Measurements from ENCODE around the gene PTCH1.
A peak's percentile ranks its signal among the peaks of the same experiment; 100 is the strongest.

The PTCH1 gene

GRCh38 chr9:95511952-95512708, 4.6 kb downstream of the PTCH1 start:
- no peak for DNase-seq (ENCODE audit: low read depth)

DNA sequence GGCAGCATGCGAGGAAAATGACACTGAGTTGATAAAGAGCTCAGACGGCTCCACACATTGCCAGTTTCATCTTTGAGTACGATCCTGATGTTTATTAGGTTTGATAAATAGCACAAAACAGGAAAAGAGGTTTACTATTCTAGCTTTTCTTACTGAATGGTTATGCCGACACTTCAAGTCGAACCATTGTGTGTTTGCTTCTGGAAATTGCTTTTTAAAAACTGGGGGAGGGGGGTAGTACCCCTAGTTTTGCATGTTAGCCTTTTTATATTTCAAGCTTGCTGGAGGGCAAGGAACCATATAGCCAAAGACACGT, 5.2 kb downstream of the PTCH1 start:
- no peak for DNase-seq (ENCODE audit: low read depth)

DNA sequence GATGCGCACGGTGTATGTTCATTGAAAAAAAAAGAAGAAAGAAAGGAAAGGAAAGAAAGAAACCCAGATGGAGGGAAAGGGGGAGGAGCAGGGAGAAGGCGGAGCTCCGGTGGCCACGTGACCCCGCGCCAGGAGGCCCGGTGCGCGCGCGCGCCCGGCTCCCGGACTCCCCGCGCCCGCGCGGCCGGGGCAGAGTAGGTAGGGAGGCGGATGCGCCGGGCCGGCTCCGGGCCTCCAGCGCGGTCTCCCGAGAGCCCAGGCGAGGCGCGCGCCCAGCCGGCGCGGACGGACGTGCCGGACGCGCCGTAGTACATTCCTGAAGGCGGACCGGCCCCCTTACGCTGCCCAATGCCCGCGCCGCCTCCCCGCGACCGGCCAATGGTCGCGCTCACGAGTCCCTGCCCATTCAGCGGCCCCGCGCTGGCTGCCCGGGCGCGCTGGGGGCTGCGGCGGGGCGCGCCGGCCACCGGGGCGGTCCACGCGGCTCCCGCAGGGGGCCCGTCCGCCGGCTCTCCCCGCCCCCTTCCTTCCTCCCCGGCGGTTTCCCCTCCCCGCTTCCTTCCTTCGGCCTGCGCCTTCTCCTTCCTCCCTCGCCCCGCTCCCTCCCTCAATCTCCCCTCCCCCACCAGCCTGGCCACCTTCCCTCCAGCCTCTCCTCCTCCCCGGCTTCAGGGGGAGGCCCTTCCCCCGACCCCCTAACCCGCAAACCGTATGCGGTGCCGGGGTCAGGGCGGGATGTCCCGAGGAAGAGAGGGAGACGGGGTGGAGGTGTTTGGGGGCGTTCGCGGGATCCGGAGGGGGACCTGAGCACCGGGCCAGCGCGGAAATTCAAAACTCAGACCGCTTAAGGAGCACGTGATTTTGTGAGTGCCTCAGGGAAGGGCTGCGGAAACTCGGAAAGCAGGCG, 5.8 kb downstream of the PTCH1 start:
- peak; percentile 74 for DNase-seq (ENCODE audit: low read depth)

- DNase-seq (ENCODE audit: low read depth) = no peak
These were observed 6.7 kb downstream of the PTCH1 start for GRCh38 chr9:95509851-95510708.

GRCh38 chr9:95508968-95509850, 7.6 kb downstream of the PTCH1 start:
- DNase-seq (ENCODE audit: low read depth) = peak; percentile 53

DNA sequence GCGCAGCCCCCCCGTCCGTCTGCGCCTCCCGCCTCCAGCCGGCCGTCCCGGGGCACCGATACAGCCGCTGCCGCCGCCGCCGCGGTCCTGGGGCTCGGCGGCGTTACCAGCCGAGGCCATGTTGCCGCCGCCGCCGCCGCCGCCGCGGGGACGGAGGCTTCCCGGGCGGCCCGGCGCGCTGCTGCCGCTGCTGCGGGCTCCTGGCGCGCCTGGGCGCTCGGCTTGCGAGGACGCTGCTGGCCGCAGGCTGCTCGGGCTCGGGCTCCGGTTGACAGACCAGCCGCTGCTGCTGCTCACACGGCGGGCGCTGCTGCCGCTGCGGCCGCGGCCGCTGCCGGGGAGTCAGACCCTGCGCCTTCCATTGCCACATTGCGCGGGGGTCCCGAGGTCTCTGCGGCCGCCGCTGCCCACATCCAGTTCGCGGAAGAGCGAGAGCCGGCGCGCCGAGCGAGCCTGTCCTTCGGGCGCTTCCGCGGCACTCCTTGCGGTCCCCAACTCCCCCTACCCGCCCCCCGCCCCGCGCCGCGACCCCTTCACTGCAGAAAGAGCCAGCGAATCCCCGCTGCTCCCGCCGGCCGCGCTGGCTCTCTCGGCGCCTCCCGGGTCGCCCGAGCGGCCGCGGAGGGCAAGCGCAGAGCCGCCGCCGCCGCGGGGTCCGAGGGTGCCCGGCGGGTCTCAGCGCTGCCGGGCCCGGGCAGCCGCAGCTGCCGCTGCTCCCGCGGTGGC, 8.4 kb downstream of the PTCH1 start:
- DNase-seq (ENCODE audit: low read depth) = no peak

DNA sequence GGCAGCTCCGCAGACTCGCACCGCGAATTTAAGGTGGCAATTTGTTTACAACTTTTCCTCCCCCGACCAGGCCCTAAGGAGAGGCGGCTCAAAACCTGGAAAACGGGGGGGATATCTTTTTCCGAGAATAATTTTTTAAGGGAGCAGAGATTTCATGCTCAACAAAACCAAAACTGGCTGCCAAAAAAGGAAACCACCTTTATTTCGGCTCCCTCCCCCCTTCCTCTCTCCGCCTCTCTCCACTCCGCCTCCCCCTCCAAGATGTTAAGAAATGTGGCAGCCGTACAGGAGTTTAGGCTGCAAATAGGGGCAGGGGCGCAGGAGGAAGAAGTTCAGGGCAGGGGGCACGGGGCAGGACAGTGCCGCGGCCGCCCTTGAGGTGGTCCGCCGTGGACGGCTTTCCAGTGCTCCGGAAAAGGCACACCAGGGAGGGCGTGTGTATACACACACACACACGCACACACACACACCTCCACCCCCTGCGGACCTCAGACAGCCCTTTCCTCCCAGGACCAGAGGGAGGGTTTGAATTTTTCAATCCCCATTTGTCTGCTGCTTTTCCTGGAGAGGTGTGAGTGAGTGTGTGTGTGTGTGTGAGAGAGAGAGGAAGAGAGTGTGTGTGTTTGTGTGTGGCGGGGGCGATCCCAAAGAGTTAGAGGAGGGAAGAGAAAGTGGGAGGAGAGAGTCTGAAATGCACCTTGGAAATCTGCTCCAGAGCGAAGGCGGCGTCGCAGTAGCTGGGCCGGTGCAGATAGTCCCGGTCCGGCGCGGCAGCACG, 9.1 kb downstream of the PTCH1 start:
- peak; percentile 24 for DNase-seq (ENCODE audit: low read depth)

DNA sequence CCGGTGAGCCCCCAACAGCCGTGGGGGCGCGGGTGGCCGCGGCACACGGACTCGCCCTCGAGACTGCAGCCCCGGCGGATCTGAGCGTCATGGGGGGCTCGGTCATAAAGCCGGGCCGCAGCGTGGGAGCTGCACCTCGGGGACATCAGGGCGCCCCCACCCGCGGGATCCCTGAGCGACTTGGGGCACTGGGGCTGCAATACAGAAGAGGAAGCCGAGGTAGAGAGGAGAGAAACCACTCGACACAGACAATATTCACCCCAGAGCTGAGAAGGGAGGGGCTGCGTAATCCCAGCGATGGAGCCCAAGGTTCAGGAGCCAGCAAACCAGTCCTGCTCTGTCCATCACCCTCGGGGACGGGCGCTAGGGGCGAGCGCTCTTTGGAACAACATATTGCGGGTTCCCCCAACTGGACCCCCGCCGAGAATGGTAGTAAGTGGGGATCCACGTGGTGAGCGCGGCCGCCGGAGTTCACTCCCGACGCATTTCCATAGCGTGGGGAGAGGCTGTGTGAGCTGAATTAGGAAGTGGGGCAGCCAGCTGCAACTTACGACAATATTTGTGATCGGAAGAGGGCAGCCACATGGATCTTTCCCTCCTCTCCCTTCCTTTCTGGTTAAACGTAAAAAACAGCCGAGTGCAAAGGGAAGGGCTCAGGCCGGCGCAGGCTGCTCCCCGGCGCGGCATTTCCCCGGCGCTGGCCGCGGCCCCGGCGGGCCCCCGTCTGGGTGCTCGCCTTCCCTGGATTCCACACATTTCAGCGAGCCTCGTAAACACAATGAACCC, 9.9 kb downstream of the PTCH1 start:
- no peak for DNase-seq (ENCODE audit: low read depth)

- peak; percentile 11 for DNase-seq (ENCODE audit: low read depth)
These were observed 10.4 kb downstream of the PTCH1 start for GRCh38 chr9:95506428-95506677.

DNA sequence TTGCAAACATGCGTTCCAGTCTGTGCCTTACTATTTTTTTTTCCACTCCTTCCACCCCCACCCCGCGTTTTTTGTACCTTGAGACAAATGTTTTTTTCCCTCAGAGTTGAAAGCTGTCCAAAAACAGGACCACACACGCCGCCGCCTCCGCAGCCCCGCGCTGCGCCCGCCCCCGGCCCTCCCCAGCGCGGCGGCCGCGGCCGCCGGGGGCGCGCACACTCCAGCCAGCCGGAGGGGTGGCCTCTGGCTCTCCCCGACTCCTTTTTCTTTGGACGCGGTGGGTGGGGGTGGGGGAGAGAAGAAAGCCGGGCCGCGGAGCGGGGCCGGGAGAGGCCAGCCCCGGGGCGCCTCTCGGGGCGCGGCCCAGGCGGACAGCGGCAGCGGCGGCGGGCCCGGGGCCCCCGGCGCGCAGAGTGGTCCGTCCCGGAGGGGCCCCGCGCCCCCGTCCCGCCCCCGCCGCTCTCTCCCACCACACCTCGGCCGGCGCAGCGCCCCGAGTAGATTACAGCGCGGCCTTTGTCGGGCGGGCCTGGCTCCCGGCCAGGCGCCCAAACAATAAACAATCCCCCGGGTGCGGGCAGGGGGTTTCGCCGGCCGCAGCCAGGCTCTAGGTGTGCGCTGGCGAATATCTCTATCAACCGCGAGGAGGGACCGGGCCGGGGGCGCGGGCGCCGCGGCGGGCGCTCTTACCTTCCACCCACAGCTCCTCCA, 10.9 kb downstream of the PTCH1 start:
- DNase-seq (ENCODE audit: low read depth) = peak; percentile 15

DNA sequence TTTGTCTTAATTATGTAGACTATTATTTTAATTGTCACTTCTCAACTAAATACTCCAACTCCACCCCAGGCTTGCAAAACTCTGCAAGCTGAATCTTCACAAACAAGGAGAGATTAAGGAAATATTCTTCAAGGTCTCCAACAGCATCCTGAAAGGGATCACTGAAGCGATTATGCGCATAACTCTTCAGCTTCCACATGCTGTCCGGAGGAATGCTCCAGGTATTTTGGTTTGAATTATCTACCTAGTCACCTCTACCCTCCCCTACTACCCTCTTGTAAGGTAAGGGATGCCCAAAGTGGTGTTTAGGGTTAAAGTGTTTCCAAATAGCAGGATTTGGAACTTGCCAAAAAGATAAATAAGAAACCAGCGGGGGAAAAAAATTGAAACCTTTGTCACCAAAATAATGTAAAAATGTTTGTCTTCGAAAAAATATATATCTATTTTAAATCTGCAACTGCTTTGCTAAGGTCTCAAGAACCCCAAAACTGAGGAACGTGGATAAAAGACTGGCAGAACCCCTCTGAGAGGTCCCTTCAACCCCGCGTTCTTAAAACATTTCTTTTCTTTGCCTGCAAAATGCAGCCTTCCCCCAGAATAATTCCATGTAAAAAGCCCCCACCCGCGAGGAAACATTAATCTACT, 11.6 kb downstream of the PTCH1 start:
- no peak for DNase-seq (ENCODE audit: low read depth)

- DNase-seq (ENCODE audit: low read depth) = no peak
These were observed 12.5 kb downstream of the PTCH1 start for GRCh38 chr9:95504053-95504963.

DNA sequence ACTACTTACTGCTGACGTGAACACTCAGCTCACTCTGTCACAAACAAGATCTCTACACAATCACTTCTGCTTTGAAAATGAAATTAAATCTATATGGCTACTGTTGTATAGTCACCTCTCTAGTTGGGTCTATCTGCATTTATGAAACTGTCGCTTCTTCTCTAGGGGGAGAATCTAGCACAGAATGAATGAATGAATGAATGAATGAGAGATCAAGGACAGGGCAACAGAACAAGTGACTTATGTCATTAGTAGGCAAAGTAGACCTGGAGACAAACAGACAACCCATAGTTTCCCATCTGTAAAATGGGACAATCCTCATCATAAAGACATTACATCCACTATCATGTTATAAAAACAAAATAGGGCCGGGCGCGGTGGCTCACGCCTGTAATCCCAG, 13.4 kb downstream of the PTCH1 start:
- DNase-seq (ENCODE audit: low read depth) = no peak

DNA sequence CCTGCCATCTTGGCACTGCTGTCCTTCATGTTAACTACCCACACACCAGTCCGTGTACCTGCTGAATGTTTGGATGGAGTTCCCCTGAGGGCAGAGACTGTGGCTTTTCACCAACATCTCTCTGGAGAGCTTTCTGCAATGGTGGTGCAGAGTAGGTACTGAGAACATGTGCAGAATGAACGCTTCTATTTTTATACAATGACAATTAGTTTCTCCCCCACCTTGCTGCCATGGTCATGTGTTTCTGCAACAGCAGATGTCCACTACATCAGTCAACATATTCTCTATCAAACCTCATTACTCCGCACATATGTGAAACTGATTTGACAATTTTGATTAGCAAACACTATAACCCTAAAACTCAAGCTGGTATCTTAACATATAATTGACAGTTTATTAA, 14.5 kb downstream of the PTCH1 start:
- DNase-seq (ENCODE audit: low read depth) = no peak

GRCh38 chr9:95499847-95500246, 16.9 kb downstream of the PTCH1 start:
- DNase-seq (ENCODE audit: low read depth) = no peak

- no peak for DNase-seq (ENCODE audit: low read depth)
These were observed 17.6 kb downstream of the PTCH1 start for GRCh38 chr9:95499046-95499676.

GRCh38 chr9:95498641-95499040, 18.1 kb downstream of the PTCH1 start:
- no peak for DNase-seq (ENCODE audit: low read depth)

All from activated T-cell treated with anti-CD3 and anti-CD28 coated beads for 1 hour (primary cell).